ENCODE results near the gene KCNF1. TPM values are rescaled to one million over a fixed set of nuclear protein-coding genes. Genes with fewer than 3 reads are reported as not detected.

Gene KCNF1
- total RNA-seq, 1 donor from 2014 or later, result 0.17 TPM

GRCh38 chr2:10889651-10890215 is 22.0 kb upstream of the KCNF1 start:
- no peak overlapping the region for H3K4me3 ChIP-seq
- H3K36me3 ChIP-seq, result no peaks in the 10 kb centered on the region
- intact Hi-C loops (cut with DNase I), result no loop called here
- ATAC-seq (no peak), DNase-seq (no peak)
- H3K4me1 ChIP-seq, result no peaks in the 10 kb centered on the region
- no peak overlapping the region for H3K27ac ChIP-seq
- peaks cover 5% of the 10 kb centered on the region for H3K27me3 ChIP-seq
- TF ChIP-seq CTCF (IDR thresholded peaks at IDR 0.05), result no peak
- no peaks in the 10 kb centered on the region for H3K9me3 ChIP-seq

GRCh38 chr2:10890706-10891270 is 20.9 kb upstream of the KCNF1 start:
- H3K27me3 ChIP-seq, result peaks cover 5% of the 10 kb centered on the region
- no peaks in the 10 kb centered on the region for H3K4me1 ChIP-seq
- H3K36me3 ChIP-seq, result no peaks in the 10 kb centered on the region
- intact Hi-C loops (cut with DNase I), result no loop called here
- ATAC-seq, result no peak
- no peak for DNase-seq
- H3K4me3 ChIP-seq, result no peak overlapping the region
- no peaks in the 10 kb centered on the region for H3K9me3 ChIP-seq
- TF ChIP-seq CTCF (IDR thresholded peaks at IDR 0.05), result no peak
- no peak overlapping the region for H3K27ac ChIP-seq

- Histone ChIP-seq H3K27me3 (peaks cover 5% of the 10 kb centered on the region), H3K9me3 (no peaks in the 10 kb centered on the region), H3K27ac (no peak overlapping the region), H3K4me1 (no peaks in the 10 kb centered on the region), H3K36me3 (no peaks in the 10 kb centered on the region), H3K4me3 (no peak overlapping the region)
- intact Hi-C loops (cut with DNase I), result no loop called here
- DNase-seq, result no peak
- TF ChIP-seq CTCF (IDR thresholded peaks at IDR 0.05), result no peak
- no peak for ATAC-seq
Measured at GRCh38 chr2:10891390-10891789, 20.3 kb upstream of the KCNF1 start.

GRCh38 chr2:10891848-10892247 is 19.9 kb upstream of the KCNF1 start:
- Histone ChIP-seq H3K4me3 (no peak overlapping the region), H3K4me1 (no peaks in the 10 kb centered on the region), H3K9me3 (no peaks in the 10 kb centered on the region), H3K27ac (no peak overlapping the region), H3K27me3 (peaks cover 5% of the 10 kb centered on the region), H3K36me3 (no peaks in the 10 kb centered on the region)
- TF ChIP-seq CTCF (IDR thresholded peaks at IDR 0.05), result no peak
- intact Hi-C loops (cut with DNase I), result no loop called here
- no peak for DNase-seq
- ATAC-seq, result no peak

- intact Hi-C loops (cut with DNase I), result no loop called here
- Histone ChIP-seq H3K4me3 (no peak overlapping the region), H3K4me1 (no peaks in the 10 kb centered on the region), H3K27me3 (peaks cover 5% of the 10 kb centered on the region), H3K27ac (no peak overlapping the region), H3K36me3 (no peaks in the 10 kb centered on the region), H3K9me3 (no peaks in the 10 kb centered on the region)
- no peak for ATAC-seq
- TF ChIP-seq CTCF (IDR thresholded peaks at IDR 0.05), result no peak
- DNase-seq, result no peak
Measured at GRCh38 chr2:10892316-10892715, 19.4 kb upstream of the KCNF1 start.
